GM18907 (cell line): ENCODE data around the gene NSUN6.

Experiments
- ATAC-seq: cut with Tn5 transposase; IDR thresholded peaks from one replicate; pipeline ENCODE4 v1.9.1; 2021; ENCODE audit warnings: mild to moderate bottlenecking, moderate library complexity; ENCODE audit not compliant: unreplicated experiment

Gene NSUN6

GRCh38 chr10:18651324-18652007 is at the start of gene NSUN6:
NSUN6 (minus strand) TSS chr10:18651587; CDS start chr10:18651203, 384 bp downstream.
- peak; percentile 97 for ATAC-seq

DNA sequence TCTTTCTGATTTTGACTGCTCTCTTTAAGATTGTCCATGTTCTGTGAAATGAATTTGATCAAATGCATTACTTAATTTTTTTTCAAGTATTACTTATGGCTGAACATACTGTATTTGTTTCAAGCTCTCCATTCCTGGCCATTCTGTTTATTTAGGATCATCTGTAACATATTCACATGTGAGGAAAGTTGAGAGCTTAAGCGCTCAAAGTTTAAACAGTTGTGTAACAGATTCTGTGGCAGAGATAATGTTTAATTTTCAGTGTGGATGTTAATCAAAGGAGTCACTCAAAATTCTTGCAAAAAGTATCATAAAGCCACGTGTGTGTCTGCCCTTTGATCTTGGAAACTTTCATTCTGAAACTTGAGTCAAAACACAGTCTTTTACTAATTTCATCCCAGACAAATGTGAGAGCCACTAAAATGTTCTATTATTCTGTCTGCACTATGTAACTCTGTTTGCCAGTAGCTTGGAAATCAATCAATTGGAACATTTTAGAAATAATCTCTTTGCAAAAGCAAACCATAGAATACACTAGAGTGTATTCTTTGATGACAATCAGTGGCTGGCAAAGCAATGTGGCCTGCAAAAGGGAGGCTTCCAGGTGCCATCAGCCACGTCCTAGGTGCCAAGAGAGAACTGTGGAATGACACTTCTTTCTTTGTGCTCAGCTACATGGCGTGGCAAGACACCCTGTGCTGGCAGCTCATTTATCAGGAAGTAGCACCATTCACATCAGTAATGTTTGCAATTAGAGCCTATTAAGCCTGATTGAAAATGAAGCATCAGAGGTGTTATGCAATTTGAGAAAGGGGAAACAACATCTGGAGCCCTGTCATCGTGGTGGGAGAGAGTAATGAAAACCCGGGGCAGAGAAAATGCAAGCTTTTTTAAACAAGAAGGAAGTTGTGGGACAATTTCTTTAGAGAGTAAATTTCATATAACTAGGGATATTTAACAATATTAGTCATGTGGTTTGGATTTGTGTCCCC is 48.8 kb upstream of the NSUN6 start:
- no peak for ATAC-seq

- no peak for ATAC-seq
Measured at GRCh38 chr10:18690541-18690940, 39.2 kb upstream of the NSUN6 start.

DNA sequence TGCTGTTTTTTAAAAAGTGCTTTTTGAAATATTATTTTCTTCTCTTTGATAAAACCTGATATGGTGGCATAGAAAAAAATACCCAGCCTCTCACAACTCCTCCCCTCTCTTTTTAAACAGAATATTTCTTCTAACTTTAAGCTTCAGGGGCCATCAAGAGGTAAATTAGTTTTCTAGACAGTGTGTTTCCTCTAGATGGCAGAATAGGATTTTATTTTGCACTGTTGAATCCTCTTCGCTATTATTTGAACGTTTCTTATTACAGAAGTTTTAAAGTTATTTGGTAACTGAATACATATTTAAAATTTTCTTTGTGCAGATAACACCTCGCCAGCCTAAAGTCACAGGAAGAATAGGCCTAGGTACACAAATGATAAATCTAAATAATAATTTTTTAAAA is 38.1 kb upstream of the NSUN6 start:
- ATAC-seq = no peak

- no peak for ATAC-seq
Measured at GRCh38 chr10:18687706-18688105, 36.3 kb upstream of the NSUN6 start.

DNA sequence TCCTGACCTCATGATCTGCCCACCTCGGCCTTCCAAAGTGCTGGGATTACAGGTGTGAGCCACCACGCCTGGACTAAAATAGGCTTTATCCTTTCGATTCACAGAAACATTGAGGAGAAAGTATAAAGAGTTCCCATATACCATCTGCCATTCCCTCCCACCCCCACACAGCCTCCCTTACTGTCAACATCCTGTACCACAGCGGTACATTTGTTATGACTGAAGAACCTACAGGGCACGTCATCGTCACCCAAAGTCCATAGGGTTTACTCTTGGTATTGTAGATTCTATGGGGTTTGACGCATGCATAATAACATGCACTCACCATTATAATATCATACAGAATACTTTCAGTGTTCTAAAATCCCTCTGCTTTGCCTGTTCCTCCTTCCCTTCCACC is 35.8 kb upstream of the NSUN6 start:
- no peak for ATAC-seq

- ATAC-seq = no peak
Measured at GRCh38 chr10:18685555-18685954, 34.2 kb upstream of the NSUN6 start.

DNA sequence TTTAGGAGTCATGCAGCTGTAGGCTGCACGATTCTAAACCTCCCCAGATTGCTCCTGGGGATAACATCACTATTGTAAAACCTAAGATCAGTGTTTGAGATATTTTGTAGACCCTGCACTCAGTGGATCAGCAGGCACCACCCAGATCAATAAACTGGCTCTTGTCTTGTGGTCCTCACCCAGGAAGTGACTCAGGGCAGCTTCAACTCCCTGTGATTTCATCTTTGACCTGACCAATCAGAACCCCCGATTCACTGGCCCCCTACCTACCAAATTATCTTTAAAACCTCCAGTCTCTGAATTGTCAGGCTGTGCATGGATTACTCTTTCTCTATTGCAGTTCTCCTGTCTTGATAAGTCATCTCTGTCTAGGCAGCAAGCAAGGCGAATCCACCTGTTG is 33.6 kb upstream of the NSUN6 start:
- ATAC-seq = no peak

GRCh38 chr10:18684416-18684815 is 33.0 kb upstream of the NSUN6 start:
- no peak for ATAC-seq

DNA sequence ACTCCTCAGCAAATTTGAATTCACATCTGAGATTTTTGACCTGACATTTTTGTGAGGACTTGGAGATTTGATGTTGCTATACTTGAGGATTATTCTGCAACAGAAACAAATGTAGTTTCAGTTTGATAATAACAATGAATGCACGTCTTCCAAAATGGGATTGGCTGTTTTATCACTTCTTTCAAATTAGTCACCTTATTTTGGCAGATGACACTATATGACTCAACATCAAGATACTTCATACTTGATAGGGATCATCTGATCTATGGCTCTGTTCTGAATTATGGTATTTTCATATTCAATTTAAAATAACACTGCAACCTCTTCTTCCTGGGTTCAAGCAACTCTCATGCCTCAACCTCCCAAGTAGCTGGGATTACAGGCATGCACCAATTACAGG is 32.0 kb upstream of the NSUN6 start:
- ATAC-seq = no peak

GRCh38 chr10:18681971-18682411 is 30.6 kb upstream of the NSUN6 start:
- ATAC-seq = no peak

GRCh38 chr10:18681366-18681765 is 30.0 kb upstream of the NSUN6 start:
- no peak for ATAC-seq

GRCh38 chr10:18680754-18681153 is 29.4 kb upstream of the NSUN6 start:
- no peak for ATAC-seq

DNA sequence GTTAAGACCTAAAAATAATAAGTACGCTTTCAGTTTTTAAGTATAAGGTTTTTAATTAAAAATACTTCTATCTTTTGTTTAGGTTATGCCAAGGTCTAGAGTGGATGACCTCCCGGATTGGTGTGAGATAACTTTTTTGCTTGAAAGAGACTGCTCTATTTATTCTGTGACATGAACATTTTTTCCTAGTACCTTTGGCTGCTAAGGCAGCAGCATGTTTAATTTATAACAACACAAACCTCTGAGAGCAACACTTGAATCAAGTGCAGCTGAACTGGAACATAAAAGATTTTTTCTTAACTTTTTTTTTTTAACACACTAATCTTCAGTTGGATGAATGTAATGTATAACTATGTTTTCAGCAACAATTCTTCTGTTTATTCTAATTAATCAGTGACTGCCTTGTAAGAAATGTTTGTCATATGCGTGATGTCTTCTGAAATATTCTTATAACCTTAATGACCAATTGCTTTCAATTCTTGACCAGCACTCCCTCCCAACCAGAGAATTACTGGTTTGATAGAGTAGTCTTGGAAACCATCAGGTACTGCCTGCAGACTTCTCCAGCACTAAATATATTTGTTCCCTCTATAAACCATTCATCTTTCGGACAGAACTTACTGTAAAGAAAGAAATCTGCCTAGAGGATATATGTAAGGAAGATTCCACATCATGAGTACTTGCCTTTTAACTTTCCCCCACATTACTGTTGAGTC is 23.9 kb upstream of the NSUN6 start:
- ATAC-seq = no peak

GRCh38 chr10:18668026-18668425 is 16.6 kb upstream of the NSUN6 start:
- ATAC-seq = no peak

GRCh38 chr10:18666810-18667209 is 15.4 kb upstream of the NSUN6 start:
- ATAC-seq = no peak

GRCh38 chr10:18665815-18666558 is 14.6 kb upstream of the NSUN6 start:
- no peak for ATAC-seq

GRCh38 chr10:18664841-18665478 is 13.6 kb upstream of the NSUN6 start:
- ATAC-seq = no peak

- ATAC-seq = no peak
Measured at GRCh38 chr10:18660816-18661431, 9.5 kb upstream of the NSUN6 start.
